Measurements from ENCODE around the gene ST6GALNAC3. TPM values are rescaled to one million over a fixed set of nuclear protein-coding genes. Genes with fewer than 3 reads are reported as not detected.
"Not testable (repeated sequence)": the region's sequence is repeated elsewhere in the genome, so short reads cannot be mapped to it uniquely, and the experiment has no call there.

Gene ST6GALNAC3
- total RNA-seq, 1 donor from 2014 or later, result 46.8 TPM

DNA sequence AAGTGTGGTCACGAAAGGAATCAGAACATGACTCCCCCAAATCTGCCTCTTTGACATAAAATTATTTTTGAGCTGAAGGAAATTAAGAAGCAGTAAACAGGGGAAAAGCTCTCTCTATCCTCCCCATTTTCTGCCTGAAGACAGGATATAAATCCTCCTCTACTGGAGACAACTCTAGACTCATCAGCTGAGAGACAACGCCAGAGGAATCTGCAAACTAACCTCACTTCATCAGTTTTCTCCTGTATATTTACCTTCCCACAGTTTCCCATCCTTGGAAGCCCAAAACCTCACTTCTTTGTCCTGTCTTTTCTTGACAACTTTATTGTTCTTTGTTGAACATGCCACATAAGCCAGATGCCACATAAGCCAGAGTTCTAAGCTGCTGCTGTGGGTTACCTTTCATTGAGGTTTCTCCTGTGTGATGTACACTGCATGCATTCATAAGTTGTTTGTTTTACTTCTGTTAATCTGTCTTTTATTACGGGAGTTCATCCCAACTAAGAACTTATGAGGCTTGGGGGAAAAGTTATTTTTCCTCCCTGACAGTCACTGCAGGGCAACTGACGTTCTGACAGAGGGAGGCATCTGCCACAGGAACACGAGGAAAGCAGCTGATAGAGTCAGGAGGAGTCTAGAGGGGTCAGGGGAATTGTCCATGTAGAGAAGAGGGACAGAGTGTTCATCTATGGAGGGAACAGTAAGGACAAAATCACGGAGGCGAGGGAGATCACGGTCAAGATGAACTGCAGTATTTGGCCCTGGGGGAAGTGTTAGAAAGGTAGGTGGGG is 19.2 kb downstream of the ST6GALNAC3 start:
- no peak overlapping the region for H3K27ac Mint-ChIP-seq (ENCODE audit: unreplicated experiment)
- no peaks in the 10 kb centered on the region for H3K36me3 Mint-ChIP-seq (ENCODE audit: low read depth, unreplicated experiment)
- H3K27me3 Mint-ChIP-seq (ENCODE audit: unreplicated experiment), result no peaks in the 10 kb centered on the region
- TF ChIP-seq, protein P1, sequence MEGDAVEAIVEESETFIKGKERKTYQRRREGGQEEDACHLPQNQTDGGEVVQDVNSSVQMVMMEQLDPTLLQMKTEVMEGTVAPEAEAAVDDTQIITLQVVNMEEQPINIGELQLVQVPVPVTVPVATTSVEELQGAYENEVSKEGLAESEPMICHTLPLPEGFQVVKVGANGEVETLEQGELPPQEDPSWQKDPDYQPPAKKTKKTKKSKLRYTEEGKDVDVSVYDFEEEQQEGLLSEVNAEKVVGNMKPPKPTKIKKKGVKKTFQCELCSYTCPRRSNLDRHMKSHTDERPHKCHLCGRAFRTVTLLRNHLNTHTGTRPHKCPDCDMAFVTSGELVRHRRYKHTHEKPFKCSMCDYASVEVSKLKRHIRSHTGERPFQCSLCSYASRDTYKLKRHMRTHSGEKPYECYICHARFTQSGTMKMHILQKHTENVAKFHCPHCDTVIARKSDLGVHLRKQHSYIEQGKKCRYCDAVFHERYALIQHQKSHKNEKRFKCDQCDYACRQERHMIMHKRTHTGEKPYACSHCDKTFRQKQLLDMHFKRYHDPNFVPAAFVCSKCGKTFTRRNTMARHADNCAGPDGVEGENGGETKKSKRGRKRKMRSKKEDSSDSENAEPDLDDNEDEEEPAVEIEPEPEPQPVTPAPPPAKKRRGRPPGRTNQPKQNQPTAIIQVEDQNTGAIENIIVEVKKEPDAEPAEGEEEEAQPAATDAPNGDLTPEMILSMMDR (IDR thresholded peaks at IDR 0.05; ENCODE audit: unreplicated experiment), result no peak
- no peak for DNase-seq (ENCODE audit: low spot score)
- H3K9me3 Mint-ChIP-seq (ENCODE audit: unreplicated experiment), result no peaks in the 10 kb centered on the region
- H3K4me1 Mint-ChIP-seq (ENCODE audit: unreplicated experiment), result peaks cover 2% of the 10 kb centered on the region
- no peak overlapping the region for H3K4me3 Mint-ChIP-seq (ENCODE audit: unreplicated experiment)

DNA sequence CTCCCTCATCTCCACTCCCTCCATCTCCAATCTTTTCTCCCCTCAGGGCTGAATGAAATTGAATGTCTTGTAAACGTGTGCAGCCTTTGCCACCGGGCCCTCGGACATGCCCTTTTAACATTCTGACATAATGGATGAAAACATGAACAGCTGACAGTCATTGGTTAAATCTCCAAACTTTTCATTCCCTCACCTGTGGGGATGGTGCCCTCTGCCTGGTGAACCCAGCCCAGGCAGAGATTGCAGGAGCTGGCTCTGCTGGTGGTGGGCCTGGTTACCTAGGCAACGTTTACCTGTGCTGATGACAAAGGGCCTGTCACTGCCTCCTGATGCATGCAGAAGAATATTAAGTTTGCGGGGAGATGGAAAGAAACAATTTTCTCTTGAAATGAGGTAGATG is 21.3 kb downstream of the ST6GALNAC3 start:
- TF ChIP-seq, protein P1 (IDR thresholded peaks at IDR 0.05; ENCODE audit: unreplicated experiment), result no peak
- H3K4me1 Mint-ChIP-seq (ENCODE audit: unreplicated experiment), result peaks cover 2% of the 10 kb centered on the region
- no peaks in the 10 kb centered on the region for H3K9me3 Mint-ChIP-seq (ENCODE audit: unreplicated experiment)
- no peak overlapping the region for H3K4me3 Mint-ChIP-seq (ENCODE audit: unreplicated experiment)
- H3K27me3 Mint-ChIP-seq (ENCODE audit: unreplicated experiment), result no peaks in the 10 kb centered on the region
- no peaks in the 10 kb centered on the region for H3K36me3 Mint-ChIP-seq (ENCODE audit: low read depth, unreplicated experiment)
- no peak overlapping the region for H3K27ac Mint-ChIP-seq (ENCODE audit: unreplicated experiment)
- DNase-seq (ENCODE audit: low spot score), result no peak

DNA sequence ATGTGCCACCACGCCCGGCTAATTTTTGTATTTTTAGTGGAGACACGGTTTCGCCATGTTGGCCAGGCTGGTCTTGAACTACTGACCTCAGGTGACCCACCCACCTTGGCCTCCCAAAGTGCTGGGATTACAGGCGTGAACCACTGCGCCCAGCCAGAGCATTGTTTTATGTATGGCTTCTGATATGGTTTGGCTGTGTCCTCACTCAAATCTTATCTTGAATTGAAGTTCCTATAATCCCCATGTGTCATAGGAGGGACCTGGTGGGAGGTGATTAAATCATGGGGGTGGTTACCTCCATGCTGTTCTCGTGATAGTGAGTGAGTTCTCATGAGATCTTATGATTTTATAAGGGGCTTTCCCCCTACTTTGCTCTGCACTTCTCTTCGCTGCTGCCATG is 22.5 kb downstream of the ST6GALNAC3 start:
- not testable (repeated sequence) for H3K36me3 Mint-ChIP-seq (ENCODE audit: low read depth, unreplicated experiment); H3K27ac Mint-ChIP-seq (ENCODE audit: unreplicated experiment); H3K9me3 Mint-ChIP-seq (ENCODE audit: unreplicated experiment); DNase-seq (ENCODE audit: low spot score); H3K27me3 Mint-ChIP-seq (ENCODE audit: unreplicated experiment); H3K4me3 Mint-ChIP-seq (ENCODE audit: unreplicated experiment)
- peaks cover 15% of the 10 kb centered on the region for H3K4me1 Mint-ChIP-seq (ENCODE audit: unreplicated experiment)

DNA sequence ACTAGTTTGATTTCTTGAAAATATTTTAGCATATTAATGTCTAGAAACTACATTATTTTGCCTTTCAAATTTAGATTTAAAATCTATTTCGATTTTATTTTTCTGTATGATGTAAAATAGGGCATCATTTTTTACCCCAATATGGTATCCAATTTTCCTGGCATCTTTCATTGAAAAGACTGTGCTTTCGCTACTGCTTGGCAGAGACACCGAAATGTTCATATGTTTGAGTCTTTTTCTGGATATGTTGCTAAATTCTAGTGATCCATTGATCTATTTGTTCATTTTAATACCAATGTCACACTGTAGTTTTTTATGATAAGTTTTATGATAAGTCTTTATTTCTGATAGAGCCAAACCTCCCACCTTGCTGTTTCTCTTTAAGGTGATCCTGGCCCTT is 24.3 kb downstream of the ST6GALNAC3 start:
- H3K4me3 Mint-ChIP-seq (ENCODE audit: unreplicated experiment), result no peak overlapping the region
- TF ChIP-seq, protein P1 (IDR thresholded peaks at IDR 0.05; ENCODE audit: unreplicated experiment), result no peak
- no peak overlapping the region for H3K27ac Mint-ChIP-seq (ENCODE audit: unreplicated experiment)
- no peak for DNase-seq (ENCODE audit: low spot score)
- H3K27me3 Mint-ChIP-seq (ENCODE audit: unreplicated experiment), result no peaks in the 10 kb centered on the region
- H3K4me1 Mint-ChIP-seq (ENCODE audit: unreplicated experiment), result peaks cover 31% of the 10 kb centered on the region
- H3K9me3 Mint-ChIP-seq (ENCODE audit: unreplicated experiment), result no peaks in the 10 kb centered on the region
- no peaks in the 10 kb centered on the region for H3K36me3 Mint-ChIP-seq (ENCODE audit: low read depth, unreplicated experiment)

DNA sequence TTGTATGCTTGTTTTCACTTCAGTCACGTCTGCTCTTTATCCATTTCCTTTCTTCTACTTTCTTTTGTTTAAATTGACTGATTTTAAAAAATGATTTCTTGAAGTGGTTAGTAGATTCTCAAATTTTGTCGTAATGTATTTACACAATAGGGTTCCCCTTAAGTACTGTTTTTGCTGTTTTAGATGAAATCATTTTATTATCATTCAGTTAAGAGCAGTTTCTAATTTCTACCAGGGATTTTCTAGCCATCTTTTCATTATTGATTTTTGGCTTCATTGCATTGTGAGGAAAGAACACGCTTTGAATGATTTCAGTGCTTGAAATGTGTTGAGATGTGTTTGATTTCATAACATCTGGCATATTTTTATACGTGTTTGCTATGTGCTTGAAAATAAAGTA is 27.0 kb downstream of the ST6GALNAC3 start:
- peaks cover 34% of the 10 kb centered on the region for H3K4me1 Mint-ChIP-seq (ENCODE audit: unreplicated experiment)
- H3K4me3 Mint-ChIP-seq (ENCODE audit: unreplicated experiment), result no peak overlapping the region
- H3K27ac Mint-ChIP-seq (ENCODE audit: unreplicated experiment), result no peak overlapping the region
- H3K27me3 Mint-ChIP-seq (ENCODE audit: unreplicated experiment), result no peaks in the 10 kb centered on the region
- H3K36me3 Mint-ChIP-seq (ENCODE audit: low read depth, unreplicated experiment), result no peaks in the 10 kb centered on the region
- DNase-seq (ENCODE audit: low spot score), result no peak
- no peaks in the 10 kb centered on the region for H3K9me3 Mint-ChIP-seq (ENCODE audit: unreplicated experiment)
- TF ChIP-seq, protein P1 (IDR thresholded peaks at IDR 0.05; ENCODE audit: unreplicated experiment), result no peak
